Fibroblast of mammary gland (primary cell): ENCODE measurements around the gene U2AF2.

Experiments used
- DNase-seq: peaks from one replicate; pipeline ENCODE4 v3.0.0-alpha.2; 2010; ENCODE audit warnings: low read depth
- H3K4me3 ChIP-seq: 2 replicates; pipeline ENCODE4 v1.5.1; 2011; ENCODE audit warnings: low read depth, mild to moderate bottlenecking, low read length, moderate library complexity; ENCODE audit not compliant: control insufficient read depth
- TF ChIP-seq, protein P1 (sequence below): conservative IDR thresholded peaks from 2 replicates; pipeline ENCODE4 v1.5.1; 2011; ENCODE audit warnings: low read depth, low read length, inconsistent platforms; ENCODE audit not compliant: control insufficient read depth, insufficient read depth

U2AF2 gene

DNA sequence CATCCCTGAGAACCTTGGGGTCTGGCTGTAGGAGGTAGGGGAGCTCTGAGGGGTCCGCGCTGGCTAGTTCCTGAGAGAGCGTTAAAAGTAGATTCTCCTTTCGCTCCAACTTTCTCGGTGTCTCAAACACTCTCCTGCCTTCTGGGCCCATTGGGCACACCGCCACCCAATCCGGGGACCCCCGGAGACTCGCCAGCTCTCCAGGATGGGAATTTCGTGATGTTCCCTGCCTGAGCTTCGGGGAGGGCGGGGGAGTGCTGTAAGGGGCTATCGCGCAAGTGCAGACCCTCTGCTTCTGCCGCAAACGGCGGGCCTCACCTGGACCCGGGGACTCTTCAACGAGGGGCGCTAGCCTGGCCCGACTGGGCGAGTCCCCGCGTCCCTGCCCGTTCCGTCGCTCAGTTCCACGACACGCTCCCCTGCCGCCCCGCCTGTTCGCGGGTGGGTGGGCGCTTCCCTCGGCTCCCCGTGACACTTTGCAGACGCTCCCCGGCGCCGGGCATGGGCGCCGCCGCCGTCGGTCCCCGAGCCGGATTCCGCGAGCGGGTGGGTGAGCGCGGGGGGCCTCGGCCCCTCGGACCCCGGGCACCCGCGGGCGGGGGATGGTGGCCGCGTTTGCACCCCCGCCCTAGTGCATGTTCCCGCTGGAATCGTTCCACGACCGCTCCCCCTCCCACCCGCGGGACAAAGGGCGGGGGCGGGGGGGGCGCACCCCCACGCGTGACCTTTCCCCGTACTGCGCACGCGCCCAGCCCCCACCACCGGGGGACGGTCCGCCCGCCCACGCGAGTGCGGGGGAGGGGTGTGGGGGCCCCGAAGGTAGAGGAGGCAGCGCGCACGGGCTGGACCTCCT lies 6.9 kb upstream of the U2AF2 start, which contains the start of gene CCDC106:
Gene CCDC106 (plus strand): TSS at position 481 of the 853 bp plus-strand sequence. CDS start 835 bp downstream, outside the sequence.
- H3K4me3 ChIP-seq = peak within 1 kb of the TSS; percentile 59
- TF ChIP-seq, protein P1, sequence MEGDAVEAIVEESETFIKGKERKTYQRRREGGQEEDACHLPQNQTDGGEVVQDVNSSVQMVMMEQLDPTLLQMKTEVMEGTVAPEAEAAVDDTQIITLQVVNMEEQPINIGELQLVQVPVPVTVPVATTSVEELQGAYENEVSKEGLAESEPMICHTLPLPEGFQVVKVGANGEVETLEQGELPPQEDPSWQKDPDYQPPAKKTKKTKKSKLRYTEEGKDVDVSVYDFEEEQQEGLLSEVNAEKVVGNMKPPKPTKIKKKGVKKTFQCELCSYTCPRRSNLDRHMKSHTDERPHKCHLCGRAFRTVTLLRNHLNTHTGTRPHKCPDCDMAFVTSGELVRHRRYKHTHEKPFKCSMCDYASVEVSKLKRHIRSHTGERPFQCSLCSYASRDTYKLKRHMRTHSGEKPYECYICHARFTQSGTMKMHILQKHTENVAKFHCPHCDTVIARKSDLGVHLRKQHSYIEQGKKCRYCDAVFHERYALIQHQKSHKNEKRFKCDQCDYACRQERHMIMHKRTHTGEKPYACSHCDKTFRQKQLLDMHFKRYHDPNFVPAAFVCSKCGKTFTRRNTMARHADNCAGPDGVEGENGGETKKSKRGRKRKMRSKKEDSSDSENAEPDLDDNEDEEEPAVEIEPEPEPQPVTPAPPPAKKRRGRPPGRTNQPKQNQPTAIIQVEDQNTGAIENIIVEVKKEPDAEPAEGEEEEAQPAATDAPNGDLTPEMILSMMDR = no peak
- peak; percentile 56 for DNase-seq

DNA sequence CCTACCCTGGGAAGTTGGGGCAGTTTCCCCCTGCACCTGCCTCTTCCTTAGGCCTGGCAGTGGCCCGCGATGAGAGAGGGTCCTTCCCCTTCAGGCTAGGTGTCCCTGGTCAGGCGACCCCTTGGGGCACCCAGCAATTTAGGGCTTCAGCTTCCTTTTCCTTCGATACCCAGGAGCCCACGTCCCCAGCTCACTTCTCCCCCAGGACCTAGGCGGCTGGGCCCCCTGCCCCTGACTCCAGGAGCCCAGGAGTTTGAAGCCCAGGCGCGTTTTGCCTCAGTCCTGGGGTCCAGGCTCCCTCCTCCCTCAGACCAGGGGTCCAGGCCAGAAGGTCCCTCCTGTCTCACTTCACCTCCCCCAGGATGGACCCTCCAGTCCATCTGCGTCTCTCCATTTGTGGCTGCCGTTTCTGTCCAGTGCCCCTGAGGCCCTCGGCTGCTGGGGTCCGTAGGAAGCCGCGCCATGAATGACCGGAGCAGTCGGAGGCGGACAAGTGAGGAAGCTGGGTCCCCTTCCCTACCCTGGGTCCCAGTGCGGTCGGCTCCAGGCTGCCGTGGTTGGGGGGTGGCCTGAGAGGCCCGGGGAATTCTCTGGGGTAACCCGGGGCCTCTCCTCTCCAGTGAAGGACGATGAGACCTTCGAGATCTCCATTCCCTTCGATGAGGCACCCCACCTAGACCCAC lies 6.1 kb upstream of the U2AF2 start:
- H3K4me3 ChIP-seq = peak overlapping the region; percentile 59
- TF ChIP-seq, protein P1 = no peak
- DNase-seq = no peak

DNA sequence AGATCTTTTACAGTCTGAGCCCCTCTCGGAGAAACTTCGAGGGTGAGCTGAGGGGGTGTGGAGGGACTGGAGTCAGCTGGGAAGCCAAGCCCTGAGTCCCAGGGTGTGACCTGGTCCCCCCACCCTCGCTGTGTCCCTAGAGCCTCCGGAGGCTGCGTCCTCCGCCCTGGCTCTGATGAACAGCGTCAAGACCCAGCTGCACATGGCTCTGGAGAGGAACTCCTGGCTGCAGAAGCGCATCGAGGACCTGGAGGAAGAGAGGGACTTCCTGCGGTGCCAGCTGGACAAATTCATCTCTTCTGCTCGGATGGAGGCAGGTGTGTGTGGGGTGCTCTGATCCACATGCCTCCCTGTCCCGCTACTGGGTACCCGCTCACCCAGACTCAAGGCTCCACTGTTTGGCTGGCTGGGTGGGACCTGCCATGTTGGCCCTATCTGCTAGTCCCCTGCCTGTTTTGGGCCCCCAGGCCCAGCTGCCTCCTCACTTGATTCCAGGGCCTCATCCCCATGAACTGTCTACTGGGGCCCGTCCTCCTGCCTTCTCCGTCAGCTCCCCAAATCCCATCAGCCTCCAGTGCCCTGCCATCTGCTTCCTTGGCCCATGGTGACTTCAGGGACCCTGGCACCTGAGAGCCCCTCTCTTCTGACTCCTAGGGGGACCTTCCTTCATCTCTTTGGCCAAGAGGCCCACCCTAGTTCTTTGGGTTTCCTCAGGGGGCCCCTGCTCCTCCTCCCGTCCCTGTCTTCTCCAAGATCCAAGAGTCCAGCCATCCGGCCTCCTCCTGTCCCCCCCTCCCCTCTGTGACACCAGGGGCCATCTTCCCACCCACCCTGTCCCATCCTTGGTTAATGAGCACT lies 5.3 kb upstream of the U2AF2 start:
- TF ChIP-seq, protein P1 = no peak
- H3K4me3 ChIP-seq = no peak overlapping the region

DNA sequence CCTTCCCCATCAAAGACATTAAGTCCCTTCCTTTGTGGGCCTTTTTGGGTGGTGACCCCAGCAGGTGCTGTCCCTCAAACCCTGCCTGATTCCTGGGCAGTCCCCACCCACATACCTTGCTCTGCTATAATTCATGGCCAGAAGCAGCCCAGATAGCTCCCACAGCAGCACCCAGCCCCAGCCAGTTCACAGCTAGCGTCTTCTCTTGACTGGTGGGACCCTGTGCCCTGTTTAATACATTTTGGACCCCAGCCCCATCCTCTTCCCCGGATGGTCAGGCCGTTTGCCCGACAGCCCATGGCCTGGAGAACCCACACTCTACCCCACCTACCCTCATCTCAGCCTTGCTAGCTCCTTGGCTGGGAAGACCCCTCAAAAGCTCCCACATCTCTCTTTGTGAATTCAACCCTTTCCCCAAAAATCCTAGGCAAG lies 4.7 kb upstream of the U2AF2 start:
- H3K4me3 ChIP-seq = no peak overlapping the region
- DNase-seq = no peak
- TF ChIP-seq, protein P1 = no peak

More for the DNA sequence above, 5.3 kb upstream of the U2AF2 start:
- DNase-seq = no peak

DNA sequence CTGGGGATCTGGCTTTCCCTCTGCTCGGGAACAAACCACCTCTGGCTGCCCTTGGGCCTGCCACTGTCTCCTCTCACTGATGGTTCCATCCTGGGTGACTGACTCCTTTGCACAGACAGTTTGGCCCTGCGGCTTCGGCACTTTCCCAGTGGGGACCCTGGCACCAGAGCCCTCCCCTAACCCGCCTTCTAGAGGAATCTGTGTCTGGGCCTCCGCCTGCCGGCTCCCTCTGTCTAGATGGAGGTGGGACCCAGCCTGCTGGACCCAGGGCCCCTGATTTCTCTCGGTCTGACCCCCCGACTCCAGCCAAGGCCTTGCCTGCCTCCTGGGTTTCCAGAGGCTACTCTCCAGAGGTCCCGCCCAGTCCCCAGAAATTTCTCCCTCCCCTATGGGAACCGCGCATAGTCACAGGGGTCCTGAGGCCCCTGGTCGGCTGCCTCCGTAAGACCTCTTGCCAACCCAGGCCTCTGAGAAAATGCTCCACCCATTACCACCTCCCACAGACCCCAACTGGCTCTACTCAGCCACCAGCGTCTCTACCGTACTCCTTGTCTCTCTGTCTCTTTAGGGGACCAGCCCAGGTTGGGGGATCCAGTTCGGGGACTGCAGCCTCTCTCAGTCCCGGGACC lies 4.1 kb upstream of the U2AF2 start:
- no peak overlapping the region for H3K4me3 ChIP-seq
- TF ChIP-seq, protein P1 = no peak
- DNase-seq = no peak

DNA sequence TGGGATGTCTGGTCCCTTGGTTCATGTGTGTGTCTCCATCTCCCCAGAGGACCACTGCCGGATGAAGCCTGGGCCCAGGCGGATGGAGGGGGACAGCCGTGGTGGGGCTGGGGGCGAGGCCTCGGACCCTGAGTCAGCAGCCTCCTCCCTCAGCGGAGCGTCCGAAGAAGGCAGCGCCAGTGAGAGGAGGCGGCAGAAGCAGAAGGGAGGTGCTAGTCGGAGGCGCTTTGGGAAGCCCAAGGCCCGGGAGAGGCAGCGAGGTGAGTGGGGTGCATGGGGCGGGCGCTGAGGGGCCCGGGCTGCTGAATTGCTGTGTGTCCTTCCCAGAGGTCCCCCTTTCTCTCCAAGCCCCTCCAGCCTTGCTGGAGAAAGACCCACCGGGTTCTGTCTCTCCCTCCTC lies 3.6 kb upstream of the U2AF2 start:
- TF ChIP-seq, protein P1 = no peak
- H3K4me3 ChIP-seq = no peak overlapping the region
- no peak for DNase-seq
